Measurements from ENCODE around the gene TNIK. TPM values are rescaled to one million over a fixed set of nuclear protein-coding genes. Genes with fewer than 3 reads are reported as not detected.

Gene TNIK
- total and polyA plus RNA-seq, 2 of the 13 experiments (the other 11 are each of a cell fraction or from before 2014, with no cell fraction given), result 0.15 to 0.22 TPM

DNA sequence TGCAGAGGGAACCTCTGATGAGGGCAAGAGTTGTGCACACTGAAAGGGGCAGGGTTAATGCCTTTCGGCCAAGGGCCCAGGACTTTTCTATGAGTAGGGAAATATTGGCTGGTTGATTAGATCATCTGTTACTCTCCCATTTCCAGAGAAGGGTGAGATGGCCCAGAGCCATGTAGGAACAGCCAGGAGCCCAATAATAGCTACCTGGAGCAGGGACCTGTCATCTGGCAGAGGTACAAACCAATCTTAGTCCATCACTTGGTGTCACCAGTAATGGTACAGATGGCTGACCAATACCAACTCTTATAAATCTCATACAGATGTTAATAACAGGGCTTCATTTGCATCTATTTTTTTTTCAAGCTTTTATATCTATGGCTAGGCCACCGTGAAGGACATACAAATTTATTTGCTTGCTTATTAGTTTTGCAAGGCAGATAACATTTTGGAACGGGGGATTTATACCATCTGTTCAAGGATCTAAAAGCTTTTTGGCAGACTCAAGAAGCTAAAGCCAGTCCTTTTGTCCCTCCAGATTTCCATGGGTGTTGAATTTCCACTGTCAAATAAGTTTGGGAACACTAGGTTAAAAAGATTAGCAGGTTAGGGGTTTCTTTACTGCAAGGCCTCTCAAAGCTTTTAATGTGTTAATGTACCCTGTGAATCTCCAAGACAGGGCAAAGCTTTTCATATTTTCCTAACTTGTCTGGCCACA lies 79.3 kb downstream of the TNIK start:
- no peaks in the 10 kb centered on the region for H3K4me1 ChIP-seq (ENCODE audit: insufficient read depth, low read length)
- H3K9ac ChIP-seq (ENCODE audit: insufficient read depth, low read depth, low read length), result no peak overlapping the region
- no peak overlapping the region for H3K4me2 ChIP-seq (ENCODE audit: low read depth, low read length)
- DNase-seq (ENCODE audit: low spot score) (no peak), ATAC-seq (no peak), FAIRE-seq (no peak)
- TF ChIP-seq ZNF557 (CRISPR knock-in tag; IDR thresholded peaks at IDR 0.05), result no peak
- TF ChIP-seq ZZZ3 (CRISPR knock-in tag; IDR thresholded peaks at IDR 0.05; ENCODE audit: borderline replicate concordance), result no peak
- 32% methylated on average over 3 of the region's 3 CpGs for WGBS (ENCODE audit: low lambda C conversion rate)
- no peaks in the 10 kb centered on the region for H3K79me2 ChIP-seq (ENCODE audit: insufficient read depth, low read length)
- H3K27me3 ChIP-seq (ENCODE audit: control insufficient read depth in 1 of 2, insufficient read depth in 2 of 2, low read length in 2 of 2), result no peaks in the 10 kb centered on the region; a peak in 1 of 5 replicates
- CTCF ChIA-PET (ENCODE audit: low intra/inter-chr PET ratio, low total read pairs), result no interaction called here
- POLR2A ChIA-PET, result no interaction called here
- no peak overlapping the region for H3K27ac ChIP-seq (ENCODE audit: extremely low read length, insufficient read depth, low read length)
- H3K4me3 ChIP-seq (replicated peaks in 1 of 3; ENCODE audit: insufficient read depth in 1 of 3, low read depth in 2 of 3, low read length in 3 of 3), result no peak overlapping the region
- H3K36me3 ChIP-seq (replicated peaks in 1 of 2; ENCODE audit: control insufficient read depth in 1 of 2, insufficient read depth in 2 of 2, low read length in 2 of 2), result no peaks in the 10 kb centered on the region
- intact Hi-C loops (cut with micrococcal nuclease; ENCODE audit: unreplicated experiment), result no loop called here
- no peak overlapping the region for H2AFZ ChIP-seq (ENCODE audit: low read length)
- BruUV-seq (replicated peaks), result no TSS peak
- in situ Hi-C loops (cut with HindIII; ENCODE audit: extremely low pct_ligation_motif_present, low pct_unique_long_range_greater_than_20kb), result no loop called here
- H3K9me3 ChIP-seq (ENCODE audit: low read length), result no peaks in the 10 kb centered on the region
- no peaks in the 10 kb centered on the region for H4K20me1 ChIP-seq (ENCODE audit: insufficient read depth, low read length)

DNA sequence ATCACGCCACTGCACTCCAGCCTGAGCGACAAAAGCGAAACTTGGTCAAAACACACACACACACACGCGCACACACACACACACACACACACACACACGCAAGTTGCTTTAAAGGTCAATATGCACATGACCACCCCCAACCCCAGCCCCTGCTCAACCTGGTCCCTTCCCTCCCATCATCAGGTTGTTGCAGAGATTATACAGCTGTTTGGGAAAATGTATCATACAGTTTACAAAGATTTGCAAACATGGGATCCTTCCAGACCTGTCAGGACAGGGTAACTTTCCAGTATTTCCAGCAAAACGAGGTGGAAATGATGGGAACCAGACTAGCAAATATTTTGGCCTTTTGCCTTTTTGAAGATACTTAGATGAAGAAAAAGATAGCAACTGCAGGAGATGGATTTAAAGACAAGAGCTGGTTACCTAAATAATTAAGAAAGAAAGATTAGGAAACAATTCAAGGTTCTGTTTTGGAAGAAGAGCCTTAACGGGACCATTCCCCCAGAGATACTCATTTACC lies 80.2 kb downstream of the TNIK start:
- Histone ChIP-seq H3K4me3 (replicated peaks in 1 of 3; ENCODE audit: insufficient read depth in 1 of 3, low read depth in 2 of 3, low read length in 3 of 3) (no peak overlapping the region), H3K27ac (ENCODE audit: extremely low read length, insufficient read depth, low read length) (no peak overlapping the region), H3K4me1 (ENCODE audit: insufficient read depth, low read length) (no peaks in the 10 kb centered on the region), H3K4me2 (ENCODE audit: low read depth, low read length) (no peak overlapping the region), H3K27me3 (ENCODE audit: control insufficient read depth in 1 of 2, insufficient read depth in 2 of 2, low read length in 2 of 2) (no peaks in the 10 kb centered on the region; a peak in 1 of 5 replicates), H3K79me2 (ENCODE audit: insufficient read depth, low read length) (no peaks in the 10 kb centered on the region), H3K9ac (ENCODE audit: insufficient read depth, low read depth, low read length) (no peak overlapping the region), H4K20me1 (ENCODE audit: insufficient read depth, low read length) (no peaks in the 10 kb centered on the region), H3K36me3 (replicated peaks in 1 of 2; ENCODE audit: control insufficient read depth in 1 of 2, insufficient read depth in 2 of 2, low read length in 2 of 2) (no peaks in the 10 kb centered on the region), H2AFZ (ENCODE audit: low read length) (no peak overlapping the region), H3K9me3 (ENCODE audit: low read length) (no peaks in the 10 kb centered on the region)
- WGBS (ENCODE audit: low lambda C conversion rate), result 41% methylated on average over 8 of the region's 8 CpGs
- ATAC-seq, result no peak
- ChIA-PET POLR2A (no interaction called here), CTCF (ENCODE audit: low intra/inter-chr PET ratio, low total read pairs) (no interaction called here)
- FAIRE-seq, result no peak
- in situ Hi-C loops (cut with HindIII; ENCODE audit: extremely low pct_ligation_motif_present, low pct_unique_long_range_greater_than_20kb), result no loop called here
- intact Hi-C loops (cut with micrococcal nuclease; ENCODE audit: unreplicated experiment), result no loop called here
- no peak for DNase-seq (ENCODE audit: low spot score)
- BruUV-seq (replicated peaks), result no TSS peak
- TF ChIP-seq ZSCAN29 (CRISPR knock-in tag; conservative IDR thresholded peaks at IDR 0.05) (no peak), REPIN1 (CRISPR knock-in tag; IDR thresholded peaks at IDR 0.05; ENCODE audit: borderline replicate concordance, low read depth) (no peak), DNMT1 (CRISPR knock-in tag; IDR thresholded peaks at IDR 0.05) (no peak), TBP (CRISPR knock-in tag; IDR thresholded peaks at IDR 0.05) (no peak), ZIK1 (CRISPR knock-in tag; IDR thresholded peaks at IDR 0.05; ENCODE audit: borderline replicate concordance, low read depth) (no peak), ATF1 (CRISPR knock-in tag; IDR thresholded peaks at IDR 0.05) (no peak), IKZF1 (IDR thresholded peaks at IDR 0.05) (no peak)
- TF ChIP-seq, protein P1, sequence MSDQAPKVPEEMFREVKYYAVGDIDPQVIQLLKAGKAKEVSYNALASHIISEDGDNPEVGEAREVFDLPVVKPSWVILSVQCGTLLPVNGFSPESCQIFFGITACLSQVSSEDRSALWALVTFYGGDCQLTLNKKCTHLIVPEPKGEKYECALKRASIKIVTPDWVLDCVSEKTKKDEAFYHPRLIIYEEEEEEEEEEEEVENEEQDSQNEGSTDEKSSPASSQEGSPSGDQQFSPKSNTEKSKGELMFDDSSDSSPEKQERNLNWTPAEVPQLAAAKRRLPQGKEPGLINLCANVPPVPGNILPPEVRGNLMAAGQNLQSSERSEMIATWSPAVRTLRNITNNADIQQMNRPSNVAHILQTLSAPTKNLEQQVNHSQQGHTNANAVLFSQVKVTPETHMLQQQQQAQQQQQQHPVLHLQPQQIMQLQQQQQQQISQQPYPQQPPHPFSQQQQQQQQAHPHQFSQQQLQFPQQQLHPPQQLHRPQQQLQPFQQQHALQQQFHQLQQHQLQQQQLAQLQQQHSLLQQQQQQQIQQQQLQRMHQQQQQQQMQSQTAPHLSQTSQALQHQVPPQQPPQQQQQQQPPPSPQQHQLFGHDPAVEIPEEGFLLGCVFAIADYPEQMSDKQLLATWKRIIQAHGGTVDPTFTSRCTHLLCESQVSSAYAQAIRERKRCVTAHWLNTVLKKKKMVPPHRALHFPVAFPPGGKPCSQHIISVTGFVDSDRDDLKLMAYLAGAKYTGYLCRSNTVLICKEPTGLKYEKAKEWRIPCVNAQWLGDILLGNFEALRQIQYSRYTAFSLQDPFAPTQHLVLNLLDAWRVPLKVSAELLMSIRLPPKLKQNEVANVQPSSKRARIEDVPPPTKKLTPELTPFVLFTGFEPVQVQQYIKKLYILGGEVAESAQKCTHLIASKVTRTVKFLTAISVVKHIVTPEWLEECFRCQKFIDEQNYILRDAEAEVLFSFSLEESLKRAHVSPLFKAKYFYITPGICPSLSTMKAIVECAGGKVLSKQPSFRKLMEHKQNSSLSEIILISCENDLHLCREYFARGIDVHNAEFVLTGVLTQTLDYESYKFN (CRISPR knock-in tag; conservative IDR thresholded peaks at IDR 0.05), result no peak

Measured in HepG2 (cell line).